Nephron progenitor cell (in vitro differentiated cells): Measurements from ENCODE around the gene MACROD2.

Experiments used
- DNase-seq: peaks from one replicate; pipeline ENCODE4 v3.0.0; 2021
- H3K27ac Mint-ChIP-seq: 2 replicates; pipeline ENCODE4 v1.8.0; 2021; ENCODE audit warnings: mild to moderate bottlenecking, moderate library complexity, mixed read lengths
- H3K27me3 Mint-ChIP-seq: 2 replicates; pipeline ENCODE4 v1.8.0; 2021; ENCODE audit warnings: mild to moderate bottlenecking, low read depth, mixed read lengths; ENCODE audit not compliant: poor library complexity
- H3K36me3 Mint-ChIP-seq: 2 replicates; pipeline ENCODE4 v1.8.0; 2021; ENCODE audit warnings: low read depth, mixed read lengths
- H3K4me1 Mint-ChIP-seq: 2 replicates; pipeline ENCODE4 v1.8.0; 2021; ENCODE audit warnings: mixed read lengths
- H3K4me3 Mint-ChIP-seq: 2 replicates; pipeline ENCODE4 v1.8.0; 2021; ENCODE audit warnings: mild to moderate bottlenecking, moderate library complexity, mixed read lengths
- H3K9me3 Mint-ChIP-seq: 2 replicates; pipeline ENCODE4 v1.8.0; 2021; ENCODE audit warnings: mild to moderate bottlenecking, moderate library complexity, mixed read lengths
- TF ChIP-seq, protein P1 (sequence below): fragments of 200-600 bp; sonication (generic); IDR thresholded peaks from 2 replicates; pipeline ENCODE4 v1.5.0; 2021; ENCODE audit warnings: antibody characterized with exemption

The MACROD2 gene

DNA sequence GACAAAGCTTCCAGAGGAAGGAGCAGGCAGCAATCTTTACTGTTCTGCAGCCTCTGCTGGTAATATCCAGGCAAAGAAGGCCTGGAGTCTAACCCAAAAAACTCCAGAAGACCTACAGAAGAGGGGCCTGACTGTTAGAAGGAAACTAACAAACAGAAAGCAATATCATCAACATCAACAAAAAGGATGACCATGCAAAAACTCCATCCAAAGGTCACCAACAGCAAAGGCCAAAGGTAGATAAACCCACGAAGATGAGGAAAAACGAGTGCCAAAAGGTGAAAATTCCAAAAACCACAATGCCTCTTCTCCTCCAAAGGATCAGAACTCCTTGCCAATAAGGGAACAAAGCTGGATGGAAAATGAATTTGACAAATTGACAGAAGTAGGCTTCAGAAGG, 811.9 kb downstream of the MACROD2 start:
- H3K27ac Mint-ChIP-seq = no peak overlapping the region
- DNase-seq = no peak
- H3K4me1 Mint-ChIP-seq = no peaks in the 10 kb centered on the region
- peaks cover 63% of the 10 kb centered on the region for H3K9me3 Mint-ChIP-seq
- TF ChIP-seq, protein P1, sequence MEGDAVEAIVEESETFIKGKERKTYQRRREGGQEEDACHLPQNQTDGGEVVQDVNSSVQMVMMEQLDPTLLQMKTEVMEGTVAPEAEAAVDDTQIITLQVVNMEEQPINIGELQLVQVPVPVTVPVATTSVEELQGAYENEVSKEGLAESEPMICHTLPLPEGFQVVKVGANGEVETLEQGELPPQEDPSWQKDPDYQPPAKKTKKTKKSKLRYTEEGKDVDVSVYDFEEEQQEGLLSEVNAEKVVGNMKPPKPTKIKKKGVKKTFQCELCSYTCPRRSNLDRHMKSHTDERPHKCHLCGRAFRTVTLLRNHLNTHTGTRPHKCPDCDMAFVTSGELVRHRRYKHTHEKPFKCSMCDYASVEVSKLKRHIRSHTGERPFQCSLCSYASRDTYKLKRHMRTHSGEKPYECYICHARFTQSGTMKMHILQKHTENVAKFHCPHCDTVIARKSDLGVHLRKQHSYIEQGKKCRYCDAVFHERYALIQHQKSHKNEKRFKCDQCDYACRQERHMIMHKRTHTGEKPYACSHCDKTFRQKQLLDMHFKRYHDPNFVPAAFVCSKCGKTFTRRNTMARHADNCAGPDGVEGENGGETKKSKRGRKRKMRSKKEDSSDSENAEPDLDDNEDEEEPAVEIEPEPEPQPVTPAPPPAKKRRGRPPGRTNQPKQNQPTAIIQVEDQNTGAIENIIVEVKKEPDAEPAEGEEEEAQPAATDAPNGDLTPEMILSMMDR = no peak
- H3K4me3 Mint-ChIP-seq = no peak overlapping the region
- H3K36me3 Mint-ChIP-seq = peaks cover 13% of the 10 kb centered on the region
- H3K27me3 Mint-ChIP-seq = no peaks in the 10 kb centered on the region

DNA sequence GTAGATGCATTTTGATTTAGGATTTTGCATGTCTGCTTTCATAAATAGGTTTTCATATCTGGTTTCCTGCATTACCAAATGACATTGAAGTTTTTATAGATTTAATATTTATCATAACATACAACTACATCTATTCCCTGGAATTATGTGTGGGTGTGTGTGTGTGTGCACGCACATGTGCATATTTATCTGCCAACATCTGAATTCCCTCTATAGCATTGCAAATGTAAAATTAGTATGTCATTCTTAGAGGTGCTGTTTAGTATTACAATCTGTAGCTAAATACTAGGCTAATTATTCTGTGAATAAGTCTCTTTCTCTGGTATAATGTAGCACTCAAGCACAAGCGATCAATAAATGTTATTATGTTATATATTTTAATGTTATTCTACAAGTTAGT, 820.0 kb downstream of the MACROD2 start:
- Mint-ChIP-seq H3K4me3 (no peak overlapping the region), H3K9me3 (peaks cover 24% of the 10 kb centered on the region), H3K36me3 (no peaks in the 10 kb centered on the region), H3K27me3 (peaks cover 3% of the 10 kb centered on the region), H3K27ac (no peak overlapping the region), H3K4me1 (no peaks in the 10 kb centered on the region)
- no peak for DNase-seq
- TF ChIP-seq, protein P1 = no peak

DNA sequence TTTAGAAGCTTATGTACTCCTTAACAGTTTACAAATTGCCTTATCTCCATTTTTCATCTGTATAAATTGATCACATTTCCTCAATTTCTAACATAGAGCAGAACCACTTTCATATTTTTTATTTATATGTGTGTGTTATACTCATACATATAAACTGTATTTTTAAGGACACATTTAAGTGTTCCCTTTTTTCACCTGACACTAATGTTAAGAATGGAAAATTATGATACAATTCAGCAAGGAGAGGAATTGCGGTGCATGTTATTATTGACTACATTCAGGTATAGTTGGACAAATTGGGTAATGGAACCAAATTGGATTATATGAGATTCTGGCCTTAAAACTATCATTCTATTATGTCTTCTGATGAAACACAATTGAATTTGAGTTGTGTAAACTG, 821.2 kb downstream of the MACROD2 start:
- Mint-ChIP-seq H3K4me3 (no peak overlapping the region), H3K9me3 (peaks cover 13% of the 10 kb centered on the region), H3K27me3 (peaks cover 3% of the 10 kb centered on the region), H3K36me3 (no peaks in the 10 kb centered on the region), H3K4me1 (no peaks in the 10 kb centered on the region), H3K27ac (no peak overlapping the region)
- DNase-seq = no peak
- TF ChIP-seq, protein P1 = no peak

DNA sequence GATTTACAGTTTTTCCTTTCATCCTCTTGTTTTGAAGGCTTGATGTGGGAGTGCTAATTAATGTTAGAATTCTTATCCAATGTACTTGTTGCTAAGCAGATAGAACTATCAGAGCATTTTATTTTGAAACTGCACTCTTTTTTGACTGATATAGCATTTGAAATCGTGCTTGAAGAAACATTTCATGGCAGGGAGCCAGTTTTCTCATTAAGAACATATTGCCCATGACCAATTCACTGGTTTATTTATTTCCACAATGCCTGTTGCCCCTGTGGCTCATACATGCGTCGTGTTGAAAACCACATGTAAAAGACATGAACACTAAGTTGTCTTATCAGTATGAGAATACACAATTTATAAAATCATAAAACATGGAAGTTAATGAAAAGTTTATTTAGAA, 821.8 kb downstream of the MACROD2 start:
- TF ChIP-seq, protein P1 = no peak
- H3K27me3 Mint-ChIP-seq = peaks cover 3% of the 10 kb centered on the region
- H3K9me3 Mint-ChIP-seq = peaks cover 7% of the 10 kb centered on the region
- H3K27ac Mint-ChIP-seq = no peak overlapping the region
- no peaks in the 10 kb centered on the region for H3K4me1 Mint-ChIP-seq
- no peak for DNase-seq
- H3K4me3 Mint-ChIP-seq = no peak overlapping the region
- H3K36me3 Mint-ChIP-seq = no peaks in the 10 kb centered on the region

DNA sequence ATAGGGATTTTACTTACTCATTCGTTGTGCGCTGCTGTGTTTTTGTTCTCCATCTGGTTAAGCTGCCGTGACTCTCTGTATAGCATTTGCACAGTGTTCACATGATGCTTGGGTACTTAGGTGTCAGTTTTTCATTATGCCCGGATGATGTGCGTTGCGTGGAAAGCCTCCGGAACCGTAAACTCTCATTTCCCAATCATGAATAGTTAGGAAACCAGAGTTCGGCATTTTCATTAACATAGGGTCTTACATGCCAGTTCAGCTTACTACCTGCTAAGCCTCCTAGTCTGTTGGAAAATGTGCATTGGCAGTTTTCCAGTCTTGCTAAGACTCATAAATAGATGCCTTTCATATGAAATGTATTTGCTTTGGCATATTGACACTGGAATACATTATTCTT, 825.5 kb downstream of the MACROD2 start:
- no peaks in the 10 kb centered on the region for H3K36me3 Mint-ChIP-seq
- H3K4me1 Mint-ChIP-seq = no peaks in the 10 kb centered on the region
- TF ChIP-seq, protein P1 = no peak
- H3K9me3 Mint-ChIP-seq = no peaks in the 10 kb centered on the region
- DNase-seq = no peak
- H3K4me3 Mint-ChIP-seq = no peak overlapping the region
- peaks cover 3% of the 10 kb centered on the region for H3K27me3 Mint-ChIP-seq
- H3K27ac Mint-ChIP-seq = no peak overlapping the region

DNA sequence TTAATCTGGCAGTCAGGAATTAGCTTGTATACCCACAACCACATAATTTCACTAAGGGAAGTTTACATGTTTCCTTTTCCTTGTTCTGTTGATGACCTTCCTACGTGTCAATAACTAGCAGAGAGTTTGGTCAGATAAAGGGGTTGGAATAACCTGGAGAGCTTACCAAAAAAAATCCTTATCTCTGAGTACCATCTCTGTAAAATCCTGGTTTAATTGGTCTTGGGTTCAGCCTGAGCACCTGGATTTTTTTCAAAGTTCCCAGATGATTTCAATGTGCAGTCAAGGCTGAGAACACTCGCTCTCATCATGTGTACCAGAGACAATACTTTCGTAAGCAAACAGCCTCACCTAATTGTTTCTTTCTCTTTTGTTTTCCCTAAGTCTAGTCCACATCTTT, 825.9 kb downstream of the MACROD2 start:
- H3K4me1 Mint-ChIP-seq = no peaks in the 10 kb centered on the region
- peaks cover 3% of the 10 kb centered on the region for H3K27me3 Mint-ChIP-seq
- no peak overlapping the region for H3K4me3 Mint-ChIP-seq
- no peak overlapping the region for H3K27ac Mint-ChIP-seq
- no peaks in the 10 kb centered on the region for H3K9me3 Mint-ChIP-seq
- TF ChIP-seq, protein P1 = no peak
- H3K36me3 Mint-ChIP-seq = no peaks in the 10 kb centered on the region
- no peak for DNase-seq
